Measurements from ENCODE around the gene VAMP5. TPM values are rescaled to one million over a fixed set of nuclear protein-coding genes. Genes with fewer than 3 reads are reported as not detected.
"Not testable (repeated sequence)": the region's sequence is repeated elsewhere in the genome, so short reads cannot be mapped to it uniquely, and the experiment has no call there.

Gene VAMP5
- total RNA-seq, 2 donors from 2014 or later: 27.1 to 42.8 TPM

DNA sequence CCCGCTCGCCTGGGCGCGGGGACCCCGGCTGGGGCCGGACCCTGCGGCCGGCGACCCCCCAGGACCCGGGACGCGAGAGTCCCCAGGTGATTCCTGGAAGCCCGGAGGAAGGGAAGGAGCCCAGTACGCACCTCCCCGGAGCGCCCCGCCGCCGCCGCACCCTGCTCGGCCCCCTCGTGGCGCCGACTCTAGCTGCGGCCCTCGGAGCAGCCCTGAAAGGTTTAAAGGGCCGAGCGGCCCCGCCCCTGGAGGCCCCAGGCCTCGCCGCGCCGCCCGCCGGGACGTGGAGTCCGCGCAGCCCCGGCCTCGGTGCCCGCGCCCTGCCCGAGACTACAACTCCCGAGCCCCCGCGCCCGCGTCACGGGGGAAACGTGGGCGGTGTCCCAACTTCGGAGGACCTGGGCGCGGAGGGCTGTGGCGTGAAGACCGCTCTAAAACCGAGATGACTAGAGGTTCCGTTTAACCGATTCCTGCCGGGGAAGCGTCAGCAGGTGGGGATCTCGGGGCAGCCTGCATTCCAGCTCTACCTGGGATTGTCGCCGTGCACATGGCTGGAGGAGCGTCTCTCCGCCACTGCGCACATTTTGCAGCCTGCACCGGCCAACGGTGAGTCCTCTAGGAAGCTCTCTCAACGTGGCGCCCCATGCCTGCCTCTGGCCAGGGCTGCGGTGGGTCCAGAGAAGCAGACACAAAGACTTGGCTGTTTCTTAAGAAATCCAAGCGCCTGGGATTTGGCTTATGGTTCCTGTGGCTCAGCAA, 18.4 kb downstream of the VAMP5 start, which contains the start of gene TMEM150A:
TMEM150A (minus strand) TSS at position 223 of the 759 bp plus-strand sequence. CDS start 750 bp downstream, outside the sequence.
- peak; percentile 83 for DNase-seq (ENCODE audit: low spot score)
- peak; percentile 91 for ATAC-seq (ENCODE audit: insufficient number of reproducible peaks, low FRiP score, low read depth)
- Histone ChIP-seq H3K9me3 (no peaks in the 10 kb centered on the region), H3K27me3 (replicated peaks; ENCODE audit: insufficient read depth) (no peaks in the 10 kb centered on the region), H3K27ac (peak within 1 kb of the TSS; percentile 81 to 85), H3K36me3 (peaks cover 15% of the 10 kb centered on the region), H3K4me1 (ENCODE audit: control insufficient read depth in 1 of 2, low read depth in 2 of 2) (peaks cover 34 to 54% of the 10 kb centered on the region in 2 donors), H3K4me3 (peak within 1 kb of the TSS; percentile 80)
- peak; percentile 57 for TF ChIP-seq CTCF (IDR thresholded peaks at IDR 0.05)

DNA sequence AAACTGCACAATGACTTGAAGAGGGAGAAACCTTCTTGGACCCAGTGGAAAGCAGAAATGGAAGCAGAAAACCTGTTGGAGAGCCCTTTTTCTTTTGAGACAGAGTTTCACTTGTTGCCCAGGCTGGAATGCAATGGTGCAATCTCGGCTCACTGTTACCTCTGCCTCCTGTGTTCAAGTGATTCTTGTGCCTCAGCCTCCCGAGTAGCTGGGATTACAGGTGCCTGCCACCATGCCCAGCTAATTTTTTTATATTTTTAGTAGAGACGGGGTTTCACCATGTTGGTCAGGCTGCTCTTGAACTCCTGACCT, 19.9 kb downstream of the VAMP5 start:
- Histone ChIP-seq H3K27ac (peak overlapping the region; percentile 60 to 85), H3K4me1 (ENCODE audit: control insufficient read depth in 1 of 2, low read depth in 2 of 2) (peaks cover 34 to 66% of the 10 kb centered on the region in 2 donors), H3K4me3 (peak overlapping the region; percentile 80)
- not testable (repeated sequence) for H3K36me3 ChIP-seq; ATAC-seq (ENCODE audit: insufficient number of reproducible peaks, low FRiP score, low read depth); H3K27me3 ChIP-seq (replicated peaks; ENCODE audit: insufficient read depth); DNase-seq (ENCODE audit: low spot score); H3K9me3 ChIP-seq

DNA sequence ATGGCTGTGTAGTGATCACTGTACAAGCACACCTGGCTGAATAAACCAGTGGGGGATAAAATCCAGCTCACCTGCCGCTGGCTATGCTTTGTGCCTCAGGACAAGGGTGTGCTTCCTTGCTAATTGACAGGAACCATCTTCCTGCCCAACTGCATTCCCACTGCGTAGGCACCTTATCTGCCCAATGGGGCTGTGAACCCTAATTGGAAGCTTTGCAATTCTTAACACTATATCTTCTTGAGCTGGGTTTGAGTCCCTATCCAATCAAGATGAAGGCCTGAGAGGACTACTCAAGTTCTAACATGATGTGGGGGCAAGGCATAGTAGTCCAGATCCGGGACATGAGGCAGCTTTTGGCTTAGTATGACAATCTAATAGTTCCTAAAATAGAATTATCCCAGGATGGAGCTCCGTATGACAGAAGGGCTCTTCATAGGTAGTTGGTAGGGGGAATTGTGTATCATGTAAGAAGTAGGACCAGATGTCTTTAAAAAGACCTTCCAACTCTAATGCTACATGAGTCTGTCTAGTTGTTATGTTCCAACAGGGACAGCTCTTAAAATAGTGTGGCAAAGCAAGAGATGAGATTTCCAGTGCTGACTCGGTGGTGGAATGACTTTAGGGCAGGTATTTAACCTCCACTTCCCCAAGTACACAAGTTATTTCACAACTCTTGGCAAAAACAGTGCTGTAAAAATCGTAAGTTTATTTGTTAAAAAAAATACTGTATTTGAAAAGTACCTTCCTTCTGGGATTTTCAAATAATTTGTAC, 20.5 kb downstream of the VAMP5 start:
- TF ChIP-seq CTCF (IDR thresholded peaks at IDR 0.05): no peak
- no peaks in the 10 kb centered on the region for H3K27me3 ChIP-seq (replicated peaks; ENCODE audit: insufficient read depth)
- H3K36me3 ChIP-seq: peaks cover 4% of the 10 kb centered on the region
- peak overlapping the region; percentile 60 to 85 for H3K27ac ChIP-seq
- ATAC-seq (ENCODE audit: insufficient number of reproducible peaks, low FRiP score, low read depth) (no peak), DNase-seq (ENCODE audit: low spot score) (no peak)
- H3K4me1 ChIP-seq (ENCODE audit: control insufficient read depth in 1 of 2, low read depth in 2 of 2): peaks cover 34 to 69% of the 10 kb centered on the region in 2 donors
- H3K4me3 ChIP-seq: peak overlapping the region; percentile 20
- H3K9me3 ChIP-seq: no peaks in the 10 kb centered on the region

DNA sequence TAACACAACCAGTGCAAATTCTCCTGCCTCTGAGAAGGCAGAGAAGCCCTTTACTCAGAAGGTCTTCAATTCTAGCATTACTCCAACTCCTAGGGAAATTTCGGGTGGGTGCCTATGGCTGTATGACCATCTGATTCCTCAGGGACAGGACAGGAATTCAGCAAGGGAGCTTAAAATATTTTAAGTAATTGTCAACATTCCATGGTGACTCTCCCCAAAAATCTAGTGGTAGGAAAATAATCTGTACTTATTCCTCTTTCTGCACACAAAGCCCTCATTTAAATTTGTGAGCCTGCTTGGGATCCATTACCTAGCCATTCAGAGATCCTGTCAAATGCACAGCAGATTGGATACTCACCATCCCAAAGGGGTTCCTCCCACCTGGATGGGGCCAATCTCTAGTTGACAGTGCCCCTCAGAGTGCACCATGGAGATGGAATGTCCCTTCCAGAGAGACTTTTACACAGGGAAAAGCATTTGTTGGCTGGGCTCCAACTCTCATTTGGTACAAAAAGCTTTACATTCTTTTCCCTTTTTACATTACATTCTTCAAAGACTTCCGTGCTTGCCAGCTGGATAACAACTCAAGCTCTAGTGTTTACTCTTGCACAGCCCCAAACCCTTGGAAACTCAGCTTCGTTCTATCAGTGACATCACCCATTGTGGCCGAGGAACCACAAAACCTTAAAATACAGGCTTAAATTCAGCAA, 21.3 kb downstream of the VAMP5 start:
- no peaks in the 10 kb centered on the region for H3K9me3 ChIP-seq
- TF ChIP-seq CTCF (IDR thresholded peaks at IDR 0.05): no peak
- no peak for DNase-seq (ENCODE audit: low spot score)
- peak overlapping the region; percentile 60 to 85 for H3K27ac ChIP-seq
- peak overlapping the region; percentile 31 for H3K4me3 ChIP-seq
- H3K36me3 ChIP-seq: peaks cover 4% of the 10 kb centered on the region
- H3K27me3 ChIP-seq (replicated peaks; ENCODE audit: insufficient read depth): no peaks in the 10 kb centered on the region
- ATAC-seq (ENCODE audit: insufficient number of reproducible peaks, low FRiP score, low read depth): no peak
- peaks cover 39 to 77% of the 10 kb centered on the region in 2 donors for H3K4me1 ChIP-seq (ENCODE audit: control insufficient read depth in 1 of 2, low read depth in 2 of 2)

- Histone ChIP-seq H3K36me3 (peaks cover 4% of the 10 kb centered on the region), H3K4me3 (peak overlapping the region; percentile 31), H3K9me3 (no peaks in the 10 kb centered on the region), H3K4me1 (ENCODE audit: control insufficient read depth in 1 of 2, low read depth in 2 of 2) (peaks cover 42 to 77% of the 10 kb centered on the region in 2 donors), H3K27ac (peak overlapping the region; percentile 60 to 85), H3K27me3 (replicated peaks; ENCODE audit: insufficient read depth) (no peaks in the 10 kb centered on the region)
- TF ChIP-seq CTCF (IDR thresholded peaks at IDR 0.05): no peak
- DNase-seq (ENCODE audit: low spot score) (no peak), ATAC-seq (ENCODE audit: insufficient number of reproducible peaks, low FRiP score, low read depth) (no peak)
Measured at GRCh38 chr2:85606116-85606455, 21.9 kb downstream of the VAMP5 start.

Measured in thoracic aorta (tissue), 2 donors.